SIG-M5 treated with dmso at 0.1 percent for 504 hours (cell line): ENCODE results near the gene VSIR.
A peak's percentile ranks its signal among the peaks of the same experiment; 100 is the strongest.

ENCODE experiments used
- DNase-seq: peaks from one replicate; lab custom pipeline; 2025; ENCODE audit not compliant: unreplicated experiment; lab: John Stamatoyannopoulos, UW

Gene VSIR

GRCh38 chr10:71807557-71808510 lies 34.5 kb upstream of the VSIR start:
- DNase-seq, result no peak

- no peak for DNase-seq
Observed at GRCh38 chr10:71806704-71807556, 33.6 kb upstream of the VSIR start.

- DNase-seq, result no peak
Observed at GRCh38 chr10:71805776-71806703, 32.7 kb upstream of the VSIR start.

GRCh38 chr10:71804077-71804476 lies 30.8 kb upstream of the VSIR start:
- peak; percentile 51 for DNase-seq

- no peak for DNase-seq
Observed at GRCh38 chr10:71802715-71803488, 29.6 kb upstream of the VSIR start.

- DNase-seq, result no peak
Observed at GRCh38 chr10:71802235-71802634, 28.9 kb upstream of the VSIR start.

GRCh38 chr10:71801361-71801760 lies 28.0 kb upstream of the VSIR start:
- peak; percentile 78 for DNase-seq

GRCh38 chr10:71799608-71800453 lies 26.5 kb upstream of the VSIR start:
- no peak for DNase-seq

- no peak for DNase-seq
Observed at GRCh38 chr10:71799112-71799511, 25.8 kb upstream of the VSIR start.

GRCh38 chr10:71798308-71798624 lies 24.9 kb upstream of the VSIR start:
- DNase-seq, result no peak

GRCh38 chr10:71797533-71798307 lies 24.4 kb upstream of the VSIR start:
- no peak for DNase-seq

GRCh38 chr10:71796749-71797405 lies 23.6 kb upstream of the VSIR start:
- no peak for DNase-seq

- peak; percentile 35 for DNase-seq
Observed at GRCh38 chr10:71795248-71795647, 21.9 kb upstream of the VSIR start.

- no peak for DNase-seq
Observed at GRCh38 chr10:71790749-71791440, 17.6 kb upstream of the VSIR start.

GRCh38 chr10:71789871-71790270 lies 16.6 kb upstream of the VSIR start:
- DNase-seq, result no peak

- no peak for DNase-seq
Observed at GRCh38 chr10:71788954-71789353, 15.6 kb upstream of the VSIR start.

GRCh38 chr10:71784679-71785272 lies 11.5 kb upstream of the VSIR start:
- no peak for DNase-seq
